Adrenal gland (tissue), 5 donors: ENCODE results near the gene PSMD8.

Experiments used
- POLR2A ChIP-seq, 2 donors: fragments of 450-650 bp; IDR thresholded peaks; one replicate each; pipeline ENCODE4 v1.6.1; 2017; ENCODE audit warnings: antibody characterized with exemption in 2 of 2, mild to moderate bottlenecking in 2 of 2, moderate library complexity in 1 of 2
- TF ChIP-seq, protein P1 (sequence below), 6 experiments: fragments of 450-650 bp in 4 of 6; fragments of 200-600 bp in 2 of 6; sonication (generic) in 1 of 6; IDR thresholded peaks; 1 replicate in 5 of 6; 2 replicates in 1 of 6; pipeline versions ENCODE4 v1.5.1 to v1.8.0; 2016 to 2021; ENCODE audit warnings: antibody characterized with exemption in 6 of 6, mild to moderate bottlenecking in 2 of 6, moderate library complexity in 1 of 6
- donor health status: DM: no; HTN: no; CAD: no.

DNA sequence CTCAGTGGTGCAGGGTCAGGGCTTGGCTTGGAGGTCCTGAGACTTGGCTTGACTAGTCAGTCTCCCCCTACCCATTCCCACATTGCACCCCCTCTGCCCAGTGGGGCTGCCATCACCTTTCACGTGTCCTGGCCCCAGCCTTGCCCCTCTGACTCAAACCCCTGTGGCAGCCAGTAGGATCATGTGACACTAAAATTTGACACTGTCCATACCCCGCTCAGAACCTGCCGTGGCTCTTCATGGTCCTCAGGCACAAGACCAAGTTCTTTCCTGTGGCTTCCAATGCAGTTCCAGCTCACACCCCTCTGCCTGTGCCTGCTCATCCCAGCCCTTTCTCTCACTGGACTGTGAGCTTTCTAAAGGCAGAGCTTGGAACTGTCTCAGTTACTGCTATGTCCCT is 2.2 kb downstream of the PSMD8 start:
- TF ChIP-seq, protein P1, sequence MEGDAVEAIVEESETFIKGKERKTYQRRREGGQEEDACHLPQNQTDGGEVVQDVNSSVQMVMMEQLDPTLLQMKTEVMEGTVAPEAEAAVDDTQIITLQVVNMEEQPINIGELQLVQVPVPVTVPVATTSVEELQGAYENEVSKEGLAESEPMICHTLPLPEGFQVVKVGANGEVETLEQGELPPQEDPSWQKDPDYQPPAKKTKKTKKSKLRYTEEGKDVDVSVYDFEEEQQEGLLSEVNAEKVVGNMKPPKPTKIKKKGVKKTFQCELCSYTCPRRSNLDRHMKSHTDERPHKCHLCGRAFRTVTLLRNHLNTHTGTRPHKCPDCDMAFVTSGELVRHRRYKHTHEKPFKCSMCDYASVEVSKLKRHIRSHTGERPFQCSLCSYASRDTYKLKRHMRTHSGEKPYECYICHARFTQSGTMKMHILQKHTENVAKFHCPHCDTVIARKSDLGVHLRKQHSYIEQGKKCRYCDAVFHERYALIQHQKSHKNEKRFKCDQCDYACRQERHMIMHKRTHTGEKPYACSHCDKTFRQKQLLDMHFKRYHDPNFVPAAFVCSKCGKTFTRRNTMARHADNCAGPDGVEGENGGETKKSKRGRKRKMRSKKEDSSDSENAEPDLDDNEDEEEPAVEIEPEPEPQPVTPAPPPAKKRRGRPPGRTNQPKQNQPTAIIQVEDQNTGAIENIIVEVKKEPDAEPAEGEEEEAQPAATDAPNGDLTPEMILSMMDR (IDR thresholded peaks at IDR 0.05) = no peak
- no peak for TF ChIP-seq POLR2A (IDR thresholded peaks at IDR 0.05)
